GM12892 (cell line): ENCODE results near the gene DNAJC18.

Experiments
- POLR2A ChIP-seq: IDR thresholded peaks from 2 replicates; pipeline ENCODE4 v1.6.1; 2011; ENCODE audit warnings: low read depth, low read length, control low read depth
- POLR2AphosphoS5 ChIP-seq: IDR thresholded peaks from 2 replicates; pipeline ENCODE4 v1.6.1; 2011; ENCODE audit warnings: low read depth, low read length, control low read depth
- TAF1 ChIP-seq: IDR thresholded peaks from 2 replicates; pipeline ENCODE4 v1.6.1; 2011; ENCODE audit warnings: low read depth, mild to moderate bottlenecking, control low read depth, low read length, borderline replicate concordance

GRCh38 chr5:139363937-139364336 is 75.4 kb downstream of the DNAJC18 start:
- TF ChIP-seq POLR2A (no peak), TAF1 (no peak), POLR2AphosphoS5 (no peak)
